Activated CD8-positive, alpha-beta T cell treated with anti-CD3 and anti-CD28 coated beads for 36 hours (primary cell): ENCODE measurements around the gene RPUSD2. TPM values are rescaled to one million over a fixed set of nuclear protein-coding genes. Genes with fewer than 3 reads are reported as not detected.

Source experiments
- ATAC-seq: fragments of 200-7000 bp; cut with Tn5 transposase; one replicate; pipeline ENCODE4 v1.10.0; 2021; ENCODE audit warnings: mild to moderate bottlenecking, moderate library complexity
- CTCF ChIA-PET: fragments of 350-600 bp; sonication (Branson Sonifier 250); formaldehyde crosslinking; loops from one replicate; lab custom pipeline; 2021; ENCODE audit warnings: antibody characterized with exemption; lab: Charles Lee
- POLR2A ChIA-PET: fragments of 350-600 bp; sonication (Branson Sonifier 250); formaldehyde crosslinking; loops from one replicate; lab custom pipeline; 2021; ENCODE audit warnings: antibody characterized with exemption; lab: Charles Lee
- DNase-seq: peaks from one replicate; pipeline ENCODE4 v3.0.0-alpha.2; 2020
- H3K27ac Mint-ChIP-seq: one replicate; pipeline ENCODE4 v1.8.0; 2021; ENCODE audit warnings: mild to moderate bottlenecking, mixed read lengths
- H3K27me3 Mint-ChIP-seq: one replicate; pipeline ENCODE4 v1.8.0; 2021; ENCODE audit warnings: mixed read lengths
- H3K36me3 Mint-ChIP-seq: one replicate; pipeline ENCODE4 v1.8.0; 2021; ENCODE audit warnings: low read depth, mixed read lengths
- H3K4me1 Mint-ChIP-seq: one replicate; pipeline ENCODE4 v1.8.0; 2021; ENCODE audit warnings: low read depth, mixed read lengths
- H3K4me3 Mint-ChIP-seq: one replicate; pipeline ENCODE4 v1.8.0; 2021; ENCODE audit warnings: mild to moderate bottlenecking, moderate library complexity, mixed read lengths
- H3K9me3 Mint-ChIP-seq: one replicate; pipeline ENCODE4 v1.8.0; 2021; ENCODE audit warnings: mixed read lengths
- intact Hi-C: fragments of 100-400 bp; cut with micrococcal nuclease; formaldehyde crosslinking; loops from one replicate; pipeline ENCODE4 v1.10.0; 2022
- total RNA-seq, 2 experiments: library from RNA; stranded (reverse); gene quantifications; one replicate each; pipeline ENCODE4 v1.2.3, GENCODE V29; 2021
- TF ChIP-seq, protein P1 (sequence below): fragments of 200-600 bp; IDR thresholded peaks from one replicate; pipeline ENCODE4 v1.8.0; 2022; ENCODE audit warnings: antibody characterized with exemption, mild to moderate bottlenecking

RPUSD2 gene
- total RNA-seq, result 10 to 100 TPM; 17.2 to 19.0 TPM

GRCh38 chr15:40569129-40569953 is at the start of gene RPUSD2:
Gene RPUSD2, plus strand, starts transcription at chr15:40569299. Its CDS starts 39 bp downstream, at chr15:40569338.
- peak; percentile 68 for ATAC-seq
- Mint-ChIP-seq H3K9me3 (no peaks in the 10 kb centered on the region), H3K4me3 (peak within 1 kb of the TSS; percentile 96), H3K27ac (peak within 1 kb of the TSS; percentile 98), H3K36me3 (peaks cover 24% of the 10 kb centered on the region), H3K4me1 (peaks cover 43% of the 10 kb centered on the region), H3K27me3 (no peaks in the 10 kb centered on the region)
- DNase-seq, result peak; percentile 97
- intact Hi-C loops, result no loop called here
- ChIA-PET POLR2A (interaction anchor here (0.8 to 1.8 kb wide), 14 partner anchors 11 to 547 kb away, joined by 3 to 8 read pairs (median 3); partner anchors contain the start of genes CHST14, INO80, KNL1 and PLCB2), CTCF (interaction anchor here (0.7 to 3.5 kb wide), 14 partner anchors 11 to 662 kb away, joined by 3 to 12 read pairs (median 3); partner anchors contain the start of genes CHP1, KNL1, RAD51 and VPS18)
- TF ChIP-seq, protein P1, sequence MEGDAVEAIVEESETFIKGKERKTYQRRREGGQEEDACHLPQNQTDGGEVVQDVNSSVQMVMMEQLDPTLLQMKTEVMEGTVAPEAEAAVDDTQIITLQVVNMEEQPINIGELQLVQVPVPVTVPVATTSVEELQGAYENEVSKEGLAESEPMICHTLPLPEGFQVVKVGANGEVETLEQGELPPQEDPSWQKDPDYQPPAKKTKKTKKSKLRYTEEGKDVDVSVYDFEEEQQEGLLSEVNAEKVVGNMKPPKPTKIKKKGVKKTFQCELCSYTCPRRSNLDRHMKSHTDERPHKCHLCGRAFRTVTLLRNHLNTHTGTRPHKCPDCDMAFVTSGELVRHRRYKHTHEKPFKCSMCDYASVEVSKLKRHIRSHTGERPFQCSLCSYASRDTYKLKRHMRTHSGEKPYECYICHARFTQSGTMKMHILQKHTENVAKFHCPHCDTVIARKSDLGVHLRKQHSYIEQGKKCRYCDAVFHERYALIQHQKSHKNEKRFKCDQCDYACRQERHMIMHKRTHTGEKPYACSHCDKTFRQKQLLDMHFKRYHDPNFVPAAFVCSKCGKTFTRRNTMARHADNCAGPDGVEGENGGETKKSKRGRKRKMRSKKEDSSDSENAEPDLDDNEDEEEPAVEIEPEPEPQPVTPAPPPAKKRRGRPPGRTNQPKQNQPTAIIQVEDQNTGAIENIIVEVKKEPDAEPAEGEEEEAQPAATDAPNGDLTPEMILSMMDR, result no peak

DNA sequence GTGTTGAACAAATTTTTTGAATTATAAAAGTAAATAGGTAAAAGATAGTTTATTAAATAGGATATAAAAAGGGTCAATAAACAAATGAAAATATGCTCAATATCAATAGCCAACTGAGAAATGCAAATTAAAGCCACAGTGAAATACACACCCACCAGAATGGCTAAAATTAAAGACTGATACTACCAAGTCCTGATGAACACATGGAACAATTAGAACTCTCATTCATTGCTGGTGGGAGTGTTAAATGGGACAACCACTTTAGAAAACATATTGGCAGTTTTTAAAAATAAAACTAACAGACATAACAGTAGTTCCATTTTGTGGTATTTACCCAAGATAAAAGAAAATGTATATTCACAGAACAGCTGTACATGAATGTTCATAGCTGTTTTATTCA is 45.5 kb upstream of the RPUSD2 start:
- POLR2A ChIA-PET, result no interaction called here
- Mint-ChIP-seq H3K9me3 (no peaks in the 10 kb centered on the region), H3K27me3 (no peaks in the 10 kb centered on the region), H3K4me3 (no peak overlapping the region), H3K36me3 (no peaks in the 10 kb centered on the region), H3K4me1 (peaks cover 3% of the 10 kb centered on the region), H3K27ac (no peak overlapping the region)
- TF ChIP-seq, protein P1, result no peak
- no peak for DNase-seq
- no peak for ATAC-seq
- intact Hi-C loops, result no loop called here
- CTCF ChIA-PET, result interaction anchor here (0.8 to 1.3 kb wide), 2 partner anchors 11 to 24 kb away, joined by 3 to 4 read pairs; no protein-coding TSS in a partner anchor

GRCh38 chr15:40525855-40526254 is 43.2 kb upstream of the RPUSD2 start:
- CTCF ChIA-PET, result no interaction called here

DNA sequence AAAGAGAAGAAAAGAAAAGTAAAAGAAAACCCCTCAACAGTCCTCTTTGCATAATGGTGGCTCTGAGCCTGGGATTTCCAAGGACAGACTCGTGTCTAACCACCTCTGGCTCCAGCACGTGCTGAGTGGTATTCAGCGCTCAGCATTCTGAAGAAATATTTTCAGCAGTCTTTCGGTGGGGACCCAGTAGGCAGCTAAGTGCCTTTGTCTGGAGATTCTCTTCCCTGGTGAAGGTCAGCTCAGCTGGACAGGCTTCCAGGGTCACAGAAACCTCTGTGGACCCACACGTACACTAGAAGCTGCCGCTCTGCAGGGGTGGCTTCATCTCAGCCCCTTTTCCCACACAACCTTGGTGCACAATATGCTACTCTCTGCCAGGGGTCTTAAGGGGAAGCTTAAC is 40.3 kb upstream of the RPUSD2 start:
- Mint-ChIP-seq H3K36me3 (no peaks in the 10 kb centered on the region), H3K27me3 (no peaks in the 10 kb centered on the region), H3K9me3 (no peaks in the 10 kb centered on the region), H3K27ac (no peak overlapping the region), H3K4me1 (no peaks in the 10 kb centered on the region), H3K4me3 (no peak overlapping the region)
- DNase-seq (no peak), ATAC-seq (no peak)
- intact Hi-C loops, result no loop called here
- ChIA-PET POLR2A (no interaction called here), CTCF (interaction anchor here (1.3 kb wide), 1 partner anchor 20 kb away, joined by 3 read pairs; no protein-coding TSS in a partner anchor)
- TF ChIP-seq, protein P1, result no peak

More at GRCh38 chr15:40525855-40526254, 43.2 kb upstream of the RPUSD2 start:
- no peak for DNase-seq
- Mint-ChIP-seq H3K27me3 (no peaks in the 10 kb centered on the region), H3K9me3 (no peaks in the 10 kb centered on the region), H3K4me1 (no peaks in the 10 kb centered on the region), H3K36me3 (no peaks in the 10 kb centered on the region), H3K4me3 (no peak overlapping the region), H3K27ac (no peak overlapping the region)
- no peak for ATAC-seq
- TF ChIP-seq, protein P1, result no peak
- intact Hi-C loops, result no loop called here
- POLR2A ChIA-PET, result no interaction called here
